Measurements from ENCODE around the gene TCERG1. TPM values are rescaled to one million over a fixed set of nuclear protein-coding genes. Genes with fewer than 3 reads are reported as not detected.

The TCERG1 gene
- total RNA-seq, 1 experiment from 2014 or later = 112 TPM

DNA sequence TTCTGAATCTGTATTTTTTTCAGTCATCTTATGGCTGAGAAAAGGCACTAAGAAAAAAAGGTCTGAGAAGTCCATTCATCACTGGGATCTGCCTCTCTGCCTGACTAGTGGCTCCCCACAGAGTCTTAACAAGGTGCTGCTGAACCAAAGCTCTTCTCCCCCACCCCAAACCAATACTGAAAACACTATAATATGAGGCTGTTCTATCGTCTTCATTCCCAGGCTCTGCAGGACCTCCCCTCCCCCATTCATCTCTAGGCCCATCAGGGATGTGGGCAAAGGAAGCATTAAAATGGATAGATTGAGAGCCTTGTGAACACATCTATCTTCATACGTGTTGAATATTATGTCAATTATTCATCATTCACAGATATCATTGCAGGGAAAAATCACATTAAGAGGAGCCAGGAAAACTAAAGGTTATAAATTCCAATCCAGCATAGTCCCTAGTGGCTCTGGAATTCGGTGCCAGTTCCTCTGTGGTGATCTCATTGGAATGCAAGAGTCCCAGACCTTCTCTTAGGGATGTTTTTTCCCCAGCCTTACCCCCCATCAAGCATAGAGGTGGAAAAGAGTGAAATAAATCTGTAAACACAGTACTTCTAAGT, 113.2 kb downstream of the TCERG1 start:
- Histone ChIP-seq H3K4me1 (ENCODE audit: insufficient read depth, low read length) (peaks cover 15% of the 10 kb centered on the region; the same call in 1 of the 2 replicates), H3K79me2 (ENCODE audit: insufficient read depth, low read length) (no peaks in the 10 kb centered on the region), H3K4ac (ENCODE audit: low read depth, low read length) (no peak overlapping the region), H2AK5ac (ENCODE audit: insufficient read length, low read length) (no peak overlapping the region), H3K18ac (ENCODE audit: insufficient read length, low read depth, low read length) (no peak overlapping the region), H4K8ac (replicated peaks; ENCODE audit: insufficient read length, low read depth, low read length) (no peak overlapping the region), H3K23ac (ENCODE audit: insufficient read length, low read depth, low read length) (no peak overlapping the region), H4K5ac (ENCODE audit: insufficient read length, low read depth, low read length) (no peak overlapping the region), H2BK120ac (ENCODE audit: low read depth, low read length, poor library complexity, severe bottlenecking) (no peak overlapping the region), H2AFZ (ENCODE audit: low read length) (no peak overlapping the region), H2BK20ac (ENCODE audit: low read depth, low read length, poor library complexity, severe bottlenecking) (no peak overlapping the region), H3K4me2 (ENCODE audit: insufficient read depth, insufficient read length, low read length) (peak overlapping the region; percentile 28), H3K9me3 (ENCODE audit: control insufficient read depth, low read depth, low read length) (no peaks in the 10 kb centered on the region), H4K91ac (ENCODE audit: insufficient read length, low read depth, low read length) (no peak overlapping the region), H3K79me1 (ENCODE audit: insufficient read depth, low read depth, low read length, poor library complexity, severe bottlenecking) (no peaks in the 10 kb centered on the region), H3T11ph (ENCODE audit: low read length) (no peak overlapping the region), H3K27me3 (ENCODE audit: insufficient read depth, low read length) (no peaks in the 10 kb centered on the region), H3K23me2 (ENCODE audit: insufficient read length, low read depth, low read length, poor library complexity, severe bottlenecking) (no peaks in the 10 kb centered on the region), H4K20me1 (ENCODE audit: control insufficient read depth, insufficient read depth, insufficient read length) (no peaks in the 10 kb centered on the region), H3K9ac (ENCODE audit: extremely low read depth, insufficient read length, low read length) (no peak overlapping the region), H2BK12ac (ENCODE audit: insufficient read length, low read depth, low read length) (no peak overlapping the region), H3K14ac (ENCODE audit: insufficient read depth, low read length) (no peak overlapping the region), H2BK5ac (ENCODE audit: insufficient read length, low read length) (no peak overlapping the region), H3K27ac (ENCODE audit: insufficient read length, low read depth, low read length) (no peak overlapping the region), H3K56ac (ENCODE audit: insufficient read length, low read depth, low read length) (no peak overlapping the region), H2BK15ac (ENCODE audit: low read depth, low read length) (no peak overlapping the region)
- DNase-seq = no peak
- Mint-ChIP-seq H3K36me3 (ENCODE audit: insufficient read depth in 1 of 3, low read depth in 3 of 3) (peaks cover 4 to 14% (median 8%) of the 10 kb centered on the region in 3 experiments; a peak in 6 of 7 replicates), H3K9me3 (peaks cover 14 to 17% of the 10 kb centered on the region in 2 experiments), H3K4me1 (peaks cover 6 to 20% of the 10 kb centered on the region in 2 experiments), H3K4me3 (no peak overlapping the region), H3K27me3 (ENCODE audit: low read depth) (no peaks in the 10 kb centered on the region), H3K27ac (peak overlapping the region in 2 of 3 experiments; percentile 77 to 81; a peak in 5 of 7 replicates)
- no CpG with 5 or more reads among the region's 3 CpGs for WGBS (ENCODE audit: extremely low coverage, insufficient read length, low lambda C conversion rate)
- no peak for TF ChIP-seq CTCF (conservative IDR thresholded peaks at IDR 0.05)

Other genes starting within 250 kb of the TCERG1 start
- gene RBM27, start 243.7 kb upstream of the TCERG1 start, total RNA-seq (2021) = 33.8 TPM in 2 replicates
- gene POU4F3, start 108.5 kb upstream of the TCERG1 start, total RNA-seq (2021) = not detected in 2 replicates
- not detected in 2 replicates for gene GPR151, start 68.9 kb downstream of the TCERG1 start, total RNA-seq (2021)